RWPE1 (cell line): ENCODE results near the gene BRD4.

Experiments used
- CTCF ChIA-PET: fragments of 350-600 bp; sonication (Branson Sonifier 250); formaldehyde crosslinking; extraction: SDS; loops from one replicate; lab custom pipeline; 2021; lab: Yijun Ruan, JAX
- POLR2A ChIA-PET: fragments of 400-600 bp; formaldehyde crosslinking; extraction: SDS; loops from one replicate; lab custom pipeline; 2020; ENCODE audit warnings: antibody characterized with exemption; ENCODE audit not compliant: low non-redundant PET; lab: Yijun Ruan, JAX
- DNase-seq: peaks from one replicate; pipeline ENCODE4 v3.0.0; 2012; ENCODE audit warnings: low spot score
- H3K27ac ChIP-seq: fragments of 450-650 bp; 2 replicates; pipeline ENCODE4 v1.5.1; 2017
- CTCF ChIP-seq: fragments of 450-650 bp; conservative IDR thresholded peaks from 2 replicates; pipeline ENCODE4 v1.5.1; 2017; ENCODE audit warnings: low read depth, mild to moderate bottlenecking

The BRD4 gene

DNA sequence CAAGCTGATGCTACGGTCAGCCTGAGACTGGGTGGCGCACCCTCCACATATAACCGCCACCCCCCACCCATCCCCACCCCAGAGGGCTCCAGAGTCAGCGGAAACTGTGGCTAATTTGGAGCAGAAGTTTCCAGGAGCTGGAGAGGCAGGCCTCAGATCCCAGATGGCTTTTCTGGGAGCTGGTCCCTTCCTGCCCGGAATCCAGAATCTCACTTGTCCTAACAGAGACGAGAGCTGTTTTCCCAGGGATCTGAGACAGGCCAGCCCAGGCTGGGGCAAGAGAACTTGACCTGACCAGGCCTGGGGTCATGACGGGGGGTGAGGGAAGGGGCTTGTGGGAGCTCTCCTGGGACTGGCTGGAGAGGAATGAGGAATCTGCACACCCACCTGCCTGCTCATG lies 106.6 kb downstream of the BRD4 start:
- TF ChIP-seq CTCF: no peak
- POLR2A ChIA-PET: no interaction called here
- DNase-seq: no peak
- CTCF ChIA-PET: interaction anchor here (0.6 kb wide), 1 partner anchor 690 kb away, joined by 3 read pairs; no protein-coding TSS in a partner anchor
- H3K27ac ChIP-seq: peak overlapping the region; percentile 41

GRCh38 chr19:15223649-15224361 lies 108.5 kb downstream of the BRD4 start:
- no peak for DNase-seq
- H3K27ac ChIP-seq: peak overlapping the region; percentile 56
- no peak for TF ChIP-seq CTCF
- CTCF ChIA-PET: interaction anchor here (0.9 kb wide), 1 partner anchor 47 kb away, joined by 6 read pairs; no protein-coding TSS in a partner anchor
- POLR2A ChIA-PET: interaction anchor here (0.7 kb wide), 1 partner anchor 81 kb away, joined by 3 read pairs; no protein-coding TSS in a partner anchor

GRCh38 chr19:15222738-15223648 lies 109.3 kb downstream of the BRD4 start:
- ChIA-PET CTCF (no interaction called here), POLR2A (no interaction called here)
- peak overlapping the region; percentile 56 for H3K27ac ChIP-seq
- peak; percentile 99 for DNase-seq
- TF ChIP-seq CTCF: no peak

- POLR2A ChIA-PET: no interaction called here
- TF ChIP-seq CTCF: no peak
- no peak overlapping the region for H3K27ac ChIP-seq
- no peak for DNase-seq
- CTCF ChIA-PET: no interaction called here
These were observed 111.5 kb downstream of the BRD4 start for GRCh38 chr19:15220833-15221232.

- POLR2A ChIA-PET: no interaction called here
These were observed 113.8 kb downstream of the BRD4 start for GRCh38 chr19:15218501-15218900.

More at GRCh38 chr19:15218501-15218900, 113.8 kb downstream of the BRD4 start:
- no peak for TF ChIP-seq CTCF
- H3K27ac ChIP-seq: no peak overlapping the region
- CTCF ChIA-PET: interaction anchor here (0.6 kb wide), 1 partner anchor 127 kb away, joined by 3 read pairs; no protein-coding TSS in a partner anchor
- DNase-seq: no peak
